Measurements from ENCODE around the gene CDC23. TPM values are rescaled to one million over a fixed set of nuclear protein-coding genes. Genes with fewer than 3 reads are reported as not detected.
"Not testable (repeated sequence)": the region's sequence is repeated elsewhere in the genome, so short reads cannot be mapped to it uniquely, and the experiment has no call there.

Gene CDC23
- total RNA-seq, 1 donor from 2014 or later, result 30.8 TPM

DNA sequence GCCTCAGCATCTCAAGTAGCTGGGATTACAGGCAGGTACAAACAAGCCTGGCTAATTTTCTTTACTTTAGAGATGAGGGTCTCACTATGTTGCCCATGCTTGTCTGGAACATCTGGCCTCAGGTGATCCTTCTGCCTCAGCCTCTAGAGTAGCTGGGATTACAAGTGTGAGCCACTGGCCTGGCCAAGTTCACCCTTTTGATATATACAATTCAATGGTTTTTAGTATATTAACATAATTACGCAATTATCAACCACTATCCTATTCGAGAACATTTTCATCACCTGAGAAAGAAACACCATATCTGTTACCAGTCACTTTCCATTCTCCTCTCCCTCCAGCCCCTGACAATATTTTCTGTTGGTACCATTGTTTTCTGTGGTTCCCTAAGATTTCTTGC lies 3.7 kb upstream of the CDC23 start:
- TF ChIP-seq, protein P1, sequence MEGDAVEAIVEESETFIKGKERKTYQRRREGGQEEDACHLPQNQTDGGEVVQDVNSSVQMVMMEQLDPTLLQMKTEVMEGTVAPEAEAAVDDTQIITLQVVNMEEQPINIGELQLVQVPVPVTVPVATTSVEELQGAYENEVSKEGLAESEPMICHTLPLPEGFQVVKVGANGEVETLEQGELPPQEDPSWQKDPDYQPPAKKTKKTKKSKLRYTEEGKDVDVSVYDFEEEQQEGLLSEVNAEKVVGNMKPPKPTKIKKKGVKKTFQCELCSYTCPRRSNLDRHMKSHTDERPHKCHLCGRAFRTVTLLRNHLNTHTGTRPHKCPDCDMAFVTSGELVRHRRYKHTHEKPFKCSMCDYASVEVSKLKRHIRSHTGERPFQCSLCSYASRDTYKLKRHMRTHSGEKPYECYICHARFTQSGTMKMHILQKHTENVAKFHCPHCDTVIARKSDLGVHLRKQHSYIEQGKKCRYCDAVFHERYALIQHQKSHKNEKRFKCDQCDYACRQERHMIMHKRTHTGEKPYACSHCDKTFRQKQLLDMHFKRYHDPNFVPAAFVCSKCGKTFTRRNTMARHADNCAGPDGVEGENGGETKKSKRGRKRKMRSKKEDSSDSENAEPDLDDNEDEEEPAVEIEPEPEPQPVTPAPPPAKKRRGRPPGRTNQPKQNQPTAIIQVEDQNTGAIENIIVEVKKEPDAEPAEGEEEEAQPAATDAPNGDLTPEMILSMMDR (IDR thresholded peaks at IDR 0.05), result no peak
- no peak overlapping the region for H3K4me3 Mint-ChIP-seq (ENCODE audit: unreplicated experiment)
- H3K27ac Mint-ChIP-seq (ENCODE audit: unreplicated experiment), result no peak overlapping the region
- DNase-seq (ENCODE audit: low spot score), result no peak
- no peaks in the 10 kb centered on the region for H3K36me3 Mint-ChIP-seq (ENCODE audit: low read depth)
- peaks cover 16% of the 10 kb centered on the region for H3K4me1 Mint-ChIP-seq (ENCODE audit: low read depth)
- no peaks in the 10 kb centered on the region for H3K27me3 Mint-ChIP-seq (ENCODE audit: low read depth)
- no peaks in the 10 kb centered on the region for H3K9me3 Mint-ChIP-seq (ENCODE audit: low read depth)

DNA sequence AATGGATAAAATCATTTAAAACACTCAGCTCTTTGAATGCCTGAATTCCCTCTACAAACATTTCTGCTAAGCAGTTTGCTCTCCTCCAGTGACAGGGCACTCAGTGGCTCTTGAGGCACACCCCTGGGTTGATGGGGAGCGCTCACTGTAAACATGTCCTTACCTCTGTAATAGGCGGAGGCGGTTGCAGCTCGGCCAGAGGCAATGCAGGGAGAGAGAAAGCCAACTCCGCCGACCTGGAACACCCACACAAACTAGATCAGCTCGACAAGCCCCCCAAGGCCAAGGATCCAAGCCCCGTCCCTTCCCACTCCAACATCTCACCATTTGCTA lies 329 bp downstream of the CDC23 start:
- Mint-ChIP-seq H3K4me1 (ENCODE audit: low read depth) (peaks cover 24% of the 10 kb centered on the region), H3K27ac (ENCODE audit: unreplicated experiment) (peak overlapping the region; percentile 99), H3K27me3 (ENCODE audit: low read depth) (no peaks in the 10 kb centered on the region), H3K9me3 (ENCODE audit: low read depth) (no peaks in the 10 kb centered on the region), H3K36me3 (ENCODE audit: low read depth) (no peaks in the 10 kb centered on the region), H3K4me3 (ENCODE audit: unreplicated experiment) (peak overlapping the region; percentile 100)
- TF ChIP-seq, protein P1 (IDR thresholded peaks at IDR 0.05), result peak; percentile 7
- no peak for DNase-seq (ENCODE audit: low spot score)

DNA sequence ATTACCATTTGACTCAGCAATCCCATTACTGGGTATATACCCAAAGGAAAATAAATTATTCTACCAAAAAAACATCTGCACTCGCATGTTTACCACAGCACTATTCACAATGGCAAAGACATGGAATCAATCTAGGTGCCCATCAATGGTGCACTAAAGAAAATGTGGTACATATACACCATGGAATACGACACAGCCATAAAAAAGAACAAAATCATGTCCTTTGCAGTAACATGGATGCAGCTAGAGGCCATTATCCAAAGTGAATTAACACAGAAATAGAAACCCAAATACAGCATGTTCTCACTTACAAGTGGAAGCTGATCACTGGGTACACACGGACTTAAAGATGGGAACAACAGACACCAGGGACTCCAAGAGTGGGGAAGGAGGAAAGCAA lies 2.1 kb downstream of the CDC23 start:
- TF ChIP-seq, protein P1 (IDR thresholded peaks at IDR 0.05), result no peak
- no peak overlapping the region for H3K27ac Mint-ChIP-seq (ENCODE audit: unreplicated experiment)
- no peak overlapping the region for H3K4me3 Mint-ChIP-seq (ENCODE audit: unreplicated experiment)
- H3K4me1 Mint-ChIP-seq (ENCODE audit: low read depth), result peaks cover 24% of the 10 kb centered on the region
- no peak for DNase-seq (ENCODE audit: low spot score)
- no peaks in the 10 kb centered on the region for H3K9me3 Mint-ChIP-seq (ENCODE audit: low read depth)
- no peaks in the 10 kb centered on the region for H3K27me3 Mint-ChIP-seq (ENCODE audit: low read depth)
- H3K36me3 Mint-ChIP-seq (ENCODE audit: low read depth), result no peaks in the 10 kb centered on the region

DNA sequence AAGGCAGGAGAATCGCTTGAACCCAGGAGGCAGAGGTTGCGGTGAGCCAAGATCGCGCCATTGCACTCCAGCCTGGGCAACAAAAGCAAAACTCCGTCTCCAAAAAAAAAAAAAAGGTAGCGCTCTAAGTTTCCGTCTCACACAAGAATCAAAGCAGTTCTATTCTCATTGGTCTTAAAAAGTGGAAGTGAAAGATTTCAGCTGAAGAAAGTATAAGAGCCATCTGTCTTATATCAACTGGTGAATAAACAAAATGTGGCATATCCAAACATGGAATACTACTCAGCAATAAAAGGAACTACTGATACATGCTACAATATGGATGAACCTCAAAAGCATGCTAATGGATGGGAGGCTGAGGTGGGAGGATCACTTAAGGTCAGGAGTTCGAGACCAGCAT lies 19.3 kb downstream of the CDC23 start:
- not testable (repeated sequence) for H3K4me1 Mint-ChIP-seq (ENCODE audit: low read depth); H3K27me3 Mint-ChIP-seq (ENCODE audit: low read depth); H3K4me3 Mint-ChIP-seq (ENCODE audit: unreplicated experiment); DNase-seq (ENCODE audit: low spot score); H3K27ac Mint-ChIP-seq (ENCODE audit: unreplicated experiment); H3K9me3 Mint-ChIP-seq (ENCODE audit: low read depth)
- peaks cover 25% of the 10 kb centered on the region for H3K36me3 Mint-ChIP-seq (ENCODE audit: low read depth)

DNA sequence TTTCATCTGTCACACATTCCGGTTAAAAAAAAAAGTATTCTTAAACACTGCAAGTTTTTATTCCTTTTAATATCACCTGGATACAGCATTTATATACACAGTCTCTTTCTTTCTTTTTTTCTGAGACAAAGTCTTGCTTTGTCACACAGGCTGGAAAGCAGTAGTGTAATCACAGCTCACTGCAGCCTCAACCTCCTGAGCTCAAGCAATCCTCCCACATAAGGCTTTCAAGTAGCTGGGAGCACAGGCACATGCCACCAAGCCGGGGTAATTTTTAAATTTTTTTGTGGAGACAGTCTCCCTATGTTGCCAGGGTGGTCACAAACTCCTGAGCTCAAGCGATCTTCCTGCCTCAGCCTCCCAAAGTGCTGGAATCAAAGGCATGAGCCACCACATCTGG lies 20.3 kb downstream of the CDC23 start:
- H3K9me3 Mint-ChIP-seq (ENCODE audit: low read depth), result no peaks in the 10 kb centered on the region
- no peak overlapping the region for H3K27ac Mint-ChIP-seq (ENCODE audit: unreplicated experiment)
- H3K27me3 Mint-ChIP-seq (ENCODE audit: low read depth), result no peaks in the 10 kb centered on the region
- peaks cover 22% of the 10 kb centered on the region for H3K36me3 Mint-ChIP-seq (ENCODE audit: low read depth)
- TF ChIP-seq, protein P1 (IDR thresholded peaks at IDR 0.05), result no peak
- no peak for DNase-seq (ENCODE audit: low spot score)
- H3K4me3 Mint-ChIP-seq (ENCODE audit: unreplicated experiment), result no peak overlapping the region
- H3K4me1 Mint-ChIP-seq (ENCODE audit: low read depth), result no peaks in the 10 kb centered on the region

DNA sequence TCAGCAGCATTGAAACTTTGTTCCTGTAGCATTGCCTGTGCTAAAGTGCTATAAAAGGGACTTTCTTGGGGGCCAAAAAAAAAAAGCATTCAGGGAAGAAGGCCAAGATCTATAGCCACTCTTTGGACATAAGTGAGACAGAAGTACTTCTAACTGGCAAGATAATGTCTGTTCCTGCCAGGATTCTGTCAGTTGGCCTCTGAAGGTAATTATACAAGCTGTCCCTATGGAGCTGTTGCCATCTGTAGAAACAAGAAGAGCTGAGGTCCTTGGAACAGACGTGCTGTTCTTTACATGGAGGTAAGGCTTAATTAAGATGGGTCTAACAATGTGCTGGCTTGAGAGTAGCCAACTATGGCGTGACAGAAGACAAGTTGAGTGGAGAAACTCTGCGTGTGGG lies 24.5 kb downstream of the CDC23 start:
- Mint-ChIP-seq H3K36me3 (ENCODE audit: low read depth) (peaks cover 25% of the 10 kb centered on the region), H3K27me3 (ENCODE audit: low read depth) (no peaks in the 10 kb centered on the region)
- TF ChIP-seq, protein P1 (IDR thresholded peaks at IDR 0.05), result no peak

More for the DNA sequence above, 24.5 kb downstream of the CDC23 start:
- DNase-seq (ENCODE audit: low spot score), result no peak
- no peak overlapping the region for H3K4me3 Mint-ChIP-seq (ENCODE audit: unreplicated experiment)
- H3K4me1 Mint-ChIP-seq (ENCODE audit: low read depth), result no peaks in the 10 kb centered on the region
- no peaks in the 10 kb centered on the region for H3K9me3 Mint-ChIP-seq (ENCODE audit: low read depth)
- no peak overlapping the region for H3K27ac Mint-ChIP-seq (ENCODE audit: unreplicated experiment)
